GM21717 (cell line): ENCODE results near the gene CD74.
"Not testable (repeated sequence)": the region's sequence is repeated elsewhere in the genome, so short reads cannot be mapped to it uniquely, and the experiment has no call there.

ENCODE experiments used
- ATAC-seq: cut with Tn5 transposase; IDR thresholded peaks from one replicate; pipeline ENCODE4 v1.9.1; 2021; ENCODE audit warnings: mild to moderate bottlenecking, moderate library complexity; ENCODE audit not compliant: unreplicated experiment

Gene CD74

GRCh38 chr5:150412319-150413175, at the start of gene CD74:
Gene CD74, minus strand, starts transcription at chr5:150412910. Its CDS starts 161 bp downstream, at chr5:150412749.
- peak; percentile 71 for ATAC-seq

GRCh38 chr5:150461231-150461630, 48.5 kb upstream of the CD74 start:
- ATAC-seq: peak; percentile 87

GRCh38 chr5:150460781-150461180, 48.1 kb upstream of the CD74 start:
- ATAC-seq: peak; percentile 10

DNA sequence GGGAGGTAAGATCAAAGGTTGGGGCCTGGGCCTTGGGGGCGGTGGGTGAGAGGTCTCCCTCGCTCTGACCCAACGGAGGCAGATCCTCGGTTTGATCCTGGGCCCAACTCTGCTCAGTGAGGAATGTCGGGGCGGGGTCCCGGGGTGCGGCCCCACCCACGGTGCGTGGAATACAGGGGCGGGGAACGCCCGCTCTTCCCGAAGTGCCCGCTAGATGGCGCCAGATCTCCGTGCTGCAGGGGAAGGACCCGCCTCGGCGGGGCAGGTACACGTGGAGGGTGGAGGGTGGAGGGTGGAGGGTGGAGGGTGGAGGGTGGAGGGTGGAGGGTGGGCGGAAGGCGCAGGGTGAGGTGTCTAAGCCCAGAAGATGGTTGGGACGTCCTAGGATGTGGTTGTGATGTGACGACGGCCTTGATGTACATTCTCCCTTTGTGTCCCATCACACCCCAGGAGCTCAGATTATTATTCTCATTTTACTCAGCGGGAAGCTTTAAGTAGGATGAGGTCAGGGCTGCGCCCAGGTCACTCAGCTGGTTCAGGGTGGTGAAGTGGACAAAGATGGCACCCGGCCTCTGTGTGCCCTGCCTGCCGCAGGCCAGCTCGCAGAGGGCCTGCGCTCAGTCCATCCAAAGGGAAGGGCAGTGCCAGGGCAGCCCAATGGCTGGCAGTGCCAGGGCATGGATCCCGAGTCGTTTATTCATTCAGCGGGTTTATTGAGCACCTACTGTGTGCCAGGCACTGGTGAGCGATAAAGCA, 46.3 kb upstream of the CD74 start:
- ATAC-seq: peak; percentile 63

DNA sequence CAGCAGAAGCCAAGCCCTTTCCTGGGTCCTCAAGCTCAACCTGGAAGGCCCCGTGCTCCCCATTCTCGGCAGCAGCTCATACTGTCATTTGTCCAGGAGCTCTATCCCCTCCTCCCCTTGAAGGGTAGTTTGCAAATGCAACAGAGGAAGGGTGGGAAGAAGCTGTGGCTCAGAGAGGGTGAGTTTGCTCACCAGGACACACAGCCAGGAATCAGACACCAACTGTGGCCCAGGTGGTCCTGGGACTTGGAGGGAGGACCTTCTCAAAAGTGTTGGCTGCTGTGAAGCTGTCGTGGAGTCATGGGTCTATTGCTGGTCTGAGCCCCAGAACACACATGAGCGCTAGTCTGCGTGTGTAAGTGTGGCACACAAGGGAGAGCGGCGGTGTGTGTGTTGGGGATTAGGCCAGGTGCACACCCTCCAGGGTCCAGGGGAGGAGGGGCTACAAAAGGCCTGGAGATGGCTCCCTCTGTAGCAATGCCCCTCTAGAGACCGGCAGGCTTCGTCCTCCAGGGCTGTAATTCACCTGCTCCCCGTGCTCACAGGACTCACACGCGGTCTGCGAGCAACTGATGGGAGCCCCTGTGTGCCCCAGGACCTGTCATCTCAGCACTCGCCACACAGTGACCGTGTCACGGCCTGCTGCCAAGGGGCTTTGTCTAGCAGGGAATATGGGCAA, 45.0 kb upstream of the CD74 start:
- no peak for ATAC-seq

- ATAC-seq: no peak
Measured at GRCh38 chr5:150457121-150457520, 44.4 kb upstream of the CD74 start.

- ATAC-seq: no peak
Measured at GRCh38 chr5:150454492-150455229, 42.0 kb upstream of the CD74 start.

- ATAC-seq: not testable (repeated sequence)
Measured at GRCh38 chr5:150454027-150454426, 41.3 kb upstream of the CD74 start.

DNA sequence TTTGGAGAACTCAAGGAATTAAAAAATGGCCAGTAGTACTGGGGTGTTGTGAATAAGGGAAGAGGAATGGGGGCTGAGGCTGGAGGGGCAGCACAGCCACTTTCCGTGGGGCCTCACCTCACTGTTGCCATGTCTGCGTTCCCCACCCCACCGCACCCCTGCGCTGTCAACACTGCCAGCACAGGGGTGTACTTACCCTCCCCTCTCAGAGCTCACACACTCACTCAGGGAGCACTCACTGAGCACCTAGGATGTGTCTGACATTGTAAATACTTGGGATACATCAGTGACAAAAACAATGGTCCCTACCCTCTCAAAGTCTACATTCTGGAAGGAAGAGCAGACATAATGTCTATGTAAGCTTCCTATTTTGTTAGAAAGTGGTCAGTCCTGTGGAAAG, 40.2 kb upstream of the CD74 start:
- ATAC-seq: no peak

DNA sequence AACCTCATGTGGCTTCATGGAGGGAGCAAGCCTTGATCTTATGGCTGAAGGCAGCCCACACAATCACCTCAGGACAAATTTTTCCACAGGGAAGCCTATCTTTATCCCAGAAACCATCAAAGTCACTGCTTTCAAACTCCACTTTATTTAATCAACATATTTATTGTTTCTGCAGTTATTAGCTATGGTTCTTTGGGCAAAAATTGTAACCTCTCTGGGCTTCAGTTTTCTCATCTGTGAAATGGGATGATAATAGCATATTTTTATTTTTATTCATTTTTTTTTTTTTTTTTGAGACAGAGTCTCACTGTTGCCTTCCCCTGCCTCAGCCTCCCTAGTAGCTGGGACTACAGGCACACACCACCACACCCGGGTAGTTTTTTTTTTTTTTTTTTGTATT, 38.9 kb upstream of the CD74 start:
- ATAC-seq: no peak

- ATAC-seq: peak; percentile 91
Measured at GRCh38 chr5:150449517-150450339, 37.0 kb upstream of the CD74 start, which contains the start of gene RPS14. Gene RPS14, minus strand, starts transcription at chr5:150449739. Its CDS starts 2,006 bp downstream, at chr5:150447733.

DNA sequence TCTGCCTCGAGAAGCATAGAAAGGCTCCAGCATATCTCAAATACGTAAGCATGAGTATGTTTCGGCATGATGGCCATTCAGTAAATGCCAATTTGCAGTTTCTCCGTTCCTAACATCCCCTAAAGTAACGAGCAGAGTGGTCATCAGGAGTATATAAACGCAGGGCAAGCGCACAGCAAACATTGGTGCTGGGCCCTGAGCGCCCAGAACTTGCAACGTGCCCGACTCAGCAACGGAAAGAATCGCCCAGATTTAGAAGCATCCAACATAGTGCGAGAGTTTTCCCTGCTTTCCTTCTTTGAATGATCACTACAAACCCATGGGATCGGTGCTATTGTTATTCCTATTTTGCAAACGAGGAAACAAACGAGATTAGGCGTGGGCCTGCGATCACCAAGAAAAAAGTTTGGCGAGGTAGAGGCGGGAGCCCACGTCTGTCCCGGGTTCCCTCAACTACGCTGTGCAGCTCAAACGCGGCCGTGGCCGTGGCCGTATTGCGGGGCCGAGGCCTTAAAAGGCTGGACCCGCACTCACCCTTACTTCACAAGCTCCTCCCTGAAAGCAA, 36.3 kb upstream of the CD74 start:
- ATAC-seq: peak; percentile 22

GRCh38 chr5:150448334-150448733, 35.6 kb upstream of the CD74 start:
- no peak for ATAC-seq

DNA sequence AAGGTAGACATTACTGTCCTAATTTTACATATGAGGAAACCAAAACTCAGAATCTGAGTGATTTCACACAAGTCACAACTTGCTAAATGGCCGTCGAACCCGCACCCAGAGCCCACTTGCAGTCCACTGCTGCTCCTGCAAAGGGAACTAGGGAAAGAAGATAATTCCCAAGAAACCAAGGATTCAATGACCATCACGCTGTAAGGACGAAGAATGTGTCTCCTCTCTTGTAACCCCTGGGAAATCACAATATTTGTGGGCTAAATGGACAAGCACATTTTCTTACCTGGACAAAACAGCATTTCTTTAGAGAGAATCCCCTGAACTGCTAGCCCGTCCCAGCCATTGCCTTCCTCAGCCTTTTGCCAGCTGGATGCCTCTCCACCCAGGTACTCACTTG, 34.5 kb upstream of the CD74 start:
- ATAC-seq: no peak

GRCh38 chr5:150446583-150446982, 33.9 kb upstream of the CD74 start:
- no peak for ATAC-seq

GRCh38 chr5:150446088-150446487, 33.4 kb upstream of the CD74 start:
- no peak for ATAC-seq

DNA sequence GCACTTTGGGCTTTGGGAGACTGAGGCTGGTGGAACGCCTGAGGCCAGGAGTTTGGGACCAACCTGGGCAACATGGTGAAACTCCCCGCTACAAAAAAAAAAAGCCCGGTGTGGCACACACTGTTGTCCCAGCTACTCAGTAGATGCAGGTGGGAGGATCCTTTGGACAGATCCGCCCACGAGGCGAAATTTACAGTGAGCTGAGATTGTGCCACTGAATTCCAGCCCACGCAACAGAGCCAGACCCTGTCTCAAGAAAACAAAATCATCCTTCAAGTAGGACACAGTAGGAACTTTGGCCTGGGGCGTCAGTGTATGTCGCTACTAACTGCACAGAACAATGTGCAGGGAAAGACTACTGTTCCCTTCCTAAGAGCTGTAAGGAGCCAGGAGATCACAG, 32.1 kb upstream of the CD74 start:
- ATAC-seq: no peak

DNA sequence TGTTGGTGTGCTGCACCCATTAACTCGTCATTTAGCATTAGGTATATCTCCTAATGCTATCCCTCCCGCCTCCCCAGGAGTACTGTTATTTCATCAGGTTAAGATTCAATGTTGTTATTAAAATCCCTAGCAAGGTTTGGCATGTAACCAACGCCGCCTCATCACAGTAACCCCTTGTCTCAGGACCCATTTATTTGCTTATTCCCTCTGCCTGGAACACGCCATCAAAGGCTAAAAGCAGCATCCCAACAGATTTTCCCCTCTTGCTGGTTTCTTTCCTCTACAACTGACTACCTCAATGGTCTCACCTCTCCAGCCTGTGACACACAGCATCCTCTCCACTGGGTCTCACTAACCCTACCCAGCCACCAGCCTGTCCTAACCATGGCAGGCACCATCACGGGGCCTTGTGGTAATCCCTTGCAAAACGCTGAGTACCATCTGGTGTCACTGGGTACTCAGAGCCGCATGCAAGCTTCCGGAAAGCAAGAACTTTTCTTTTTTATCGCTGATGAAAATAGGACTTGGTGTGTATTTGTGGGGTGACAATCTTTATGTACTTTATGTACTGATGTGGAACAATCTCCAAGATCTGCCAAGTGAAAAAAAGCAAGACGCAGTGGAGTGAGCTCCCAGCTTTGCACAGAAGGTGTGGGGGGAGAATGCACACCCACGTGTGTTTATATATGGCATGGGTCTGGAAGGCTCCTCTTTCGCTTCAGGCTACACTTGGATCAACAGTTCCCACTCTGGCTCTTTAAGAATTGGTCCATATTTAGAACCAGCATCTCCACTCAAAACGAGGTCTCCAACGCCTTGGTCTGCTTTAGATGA, 30.7 kb upstream of the CD74 start:
- ATAC-seq: no peak

DNA sequence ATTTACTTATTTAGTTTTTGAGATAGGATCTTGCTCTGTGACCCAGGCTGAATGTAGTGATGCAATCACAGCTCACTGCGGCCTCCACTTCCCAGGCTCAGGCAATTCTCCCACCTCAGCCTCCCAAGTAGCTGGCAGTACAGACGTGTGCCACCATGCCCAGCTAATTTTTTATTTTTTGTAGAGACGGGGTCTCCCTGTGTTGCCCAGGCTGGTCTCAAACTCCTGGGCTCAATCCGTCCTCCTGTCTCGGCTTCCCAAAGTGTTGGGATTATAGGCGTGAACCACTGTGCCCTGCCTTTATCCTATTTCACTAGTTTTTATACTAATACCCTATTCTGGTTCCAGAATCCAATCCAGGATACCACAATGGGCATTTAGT, 30.0 kb upstream of the CD74 start:
- ATAC-seq: no peak
